Measurements from ENCODE around the gene EGFL6. TPM values are rescaled to one million over a fixed set of nuclear protein-coding genes. Genes with fewer than 3 reads are reported as not detected.

Gene EGFL6
- total and polyA plus RNA-seq, 2 of the 4 experiments (the other 2 are of a cell fraction): not detected

GRCh38 chrX:13652287-13652793, 82.9 kb downstream of the EGFL6 start:
- ChIA-PET CTCF (no interaction called here), POLR2A (ENCODE audit: unreplicated experiment) (no interaction called here)
- Histone ChIP-seq H3K14ac (replicated peaks; ENCODE audit: low read depth, low read length) (peak overlapping the region; percentile 98), H2AK9ac (replicated peaks; ENCODE audit: low read depth, low read length, poor library complexity) (peak overlapping the region; percentile 96), H2BK5ac (ENCODE audit: low read depth, low read length, poor library complexity, severe bottlenecking) (peak overlapping the region; percentile 99), H2BK20ac (ENCODE audit: low read depth, low read length) (peak overlapping the region; percentile 96), H3K9ac (ENCODE audit: low read depth, low read length) (peak overlapping the region; percentile 77), H4K20me1 (ENCODE audit: insufficient read depth, low read length) (peaks cover 4% of the 10 kb centered on the region; the same call in 1 of the 2 replicates), H3K9me3 (ENCODE audit: control insufficient read depth, insufficient read depth, low read length) (no peaks in the 10 kb centered on the region), H4K91ac (ENCODE audit: insufficient read depth, low read depth, low read length) (peak overlapping the region; percentile 95), H3K36me3 (ENCODE audit: control insufficient read depth, insufficient read depth, low read length) (no peaks in the 10 kb centered on the region), H2AK5ac (ENCODE audit: low read depth, low read length) (peak overlapping the region; percentile 92; the same call in 1 of the 2 replicates), H3K23ac (ENCODE audit: low read depth, low read length) (peak overlapping the region; percentile 100), H3K4me2 (ENCODE audit: low read depth, low read length) (peak overlapping the region; percentile 95), H3K9me1 (ENCODE audit: insufficient read depth, low read length) (peaks cover 4% of the 10 kb centered on the region; the same call in 1 of the 2 replicates), H3K4me3 (ENCODE audit: insufficient read depth, low read depth, low read length) (peak overlapping the region; percentile 58), H3K56ac (ENCODE audit: extremely low read depth, insufficient read depth, low read length) (peak overlapping the region; percentile 94), H3K4ac (ENCODE audit: low read depth, low read length) (peak overlapping the region; percentile 99), H3K18ac (ENCODE audit: low read depth, low read length) (peak overlapping the region; percentile 90), H4K5ac (ENCODE audit: low read depth, low read length) (peak overlapping the region; percentile 81), H2BK15ac (ENCODE audit: low read depth, low read length) (peak overlapping the region; percentile 81; the same call in 1 of the 3 replicates), H3K4me1 (ENCODE audit: control insufficient read depth, insufficient read depth, low read length) (peaks cover 2% of the 10 kb centered on the region), H3K27ac (ENCODE audit: insufficient read depth, low read length) (peak overlapping the region; percentile 92), H2AFZ (replicated peaks; ENCODE audit: low read length, poor library complexity) (peak overlapping the region; percentile 83), H3K79me1 (ENCODE audit: low read depth in 1 of 2, low read length in 2 of 2) (no peaks in the 10 kb centered on the region; a peak in 1 of 4 replicates), H4K8ac (ENCODE audit: low read depth in 2 of 2, low read length in 2 of 2) (peak overlapping the region; percentile 71 to 99; a peak in 3 of 4 replicates), H2BK120ac (ENCODE audit: low read depth, low read length) (peak overlapping the region; percentile 97), H3K27me3 (ENCODE audit: control insufficient read depth, insufficient read depth, low read length) (no peaks in the 10 kb centered on the region; the same call in 1 of the 2 replicates)
- in situ Hi-C loops (cut with MboI; ENCODE audit: low sequenced_read_pairs) (loop anchor here (5.0 to 10.0 kb wide), 2 partner anchors 375 to 698 kb away; partner anchors contain the start of gene GEMIN8), dilution Hi-C loops (cut with HindIII; ENCODE audit: low sequenced_read_pairs, unreplicated experiment) (no loop called here), intact Hi-C loops (cut with micrococcal nuclease) (loop anchor here (5.0 kb wide), 1 partner anchor 680 kb away; no protein-coding TSS in a partner anchor)
- 0% methylated on average over 3 of the region's 7 CpGs; no CpG with 5 or more reads in 1 of the 2 experiments for WGBS, 2 experiments (ENCODE audit: extremely low coverage in 2 of 2, insufficient read length in 1 of 2)
- BruUV-seq (replicated peaks): no TSS peak
- DNase-seq (peak; percentile 98), ATAC-seq (ENCODE audit: low read depth) (peak; percentile 28)
- peak; percentile 92 for TF ChIP-seq BHLHE40 (IDR thresholded peaks at IDR 0.05; ENCODE audit: low read depth, low read length)
- no peak for TF ChIP-seq NFE2L2 (IDR thresholded peaks at IDR 0.05; ENCODE audit: low read depth, low read length)
- no peak for TF ChIP-seq SMC3 (IDR thresholded peaks at IDR 0.05; ENCODE audit: low read depth, low read length)
- TF ChIP-seq, protein P1, sequence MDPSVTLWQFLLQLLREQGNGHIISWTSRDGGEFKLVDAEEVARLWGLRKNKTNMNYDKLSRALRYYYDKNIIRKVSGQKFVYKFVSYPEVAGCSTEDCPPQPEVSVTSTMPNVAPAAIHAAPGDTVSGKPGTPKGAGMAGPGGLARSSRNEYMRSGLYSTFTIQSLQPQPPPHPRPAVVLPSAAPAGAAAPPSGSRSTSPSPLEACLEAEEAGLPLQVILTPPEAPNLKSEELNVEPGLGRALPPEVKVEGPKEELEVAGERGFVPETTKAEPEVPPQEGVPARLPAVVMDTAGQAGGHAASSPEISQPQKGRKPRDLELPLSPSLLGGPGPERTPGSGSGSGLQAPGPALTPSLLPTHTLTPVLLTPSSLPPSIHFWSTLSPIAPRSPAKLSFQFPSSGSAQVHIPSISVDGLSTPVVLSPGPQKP (IDR thresholded peaks at IDR 0.05; ENCODE audit: borderline replicate concordance, low read depth, low read length): no peak
- no peak for TF ChIP-seq RAD21 (IDR thresholded peaks at IDR 0.05; ENCODE audit: low read length)
- peak; percentile 47 for TF ChIP-seq RCOR1 (IDR thresholded peaks at IDR 0.05; ENCODE audit: insufficient replicate concordance, low read length)
- 0 out of 2 replicates have a peak, but pooled peaks have one; percentile 18 for TF ChIP-seq CEBPB (IDR thresholded peaks at IDR 0.05; ENCODE audit: low read depth, low read length)
- TF ChIP-seq FOS (IDR thresholded peaks at IDR 0.05; ENCODE audit: low read depth, low read length): peak; percentile 82
- TF ChIP-seq, protein P2, sequence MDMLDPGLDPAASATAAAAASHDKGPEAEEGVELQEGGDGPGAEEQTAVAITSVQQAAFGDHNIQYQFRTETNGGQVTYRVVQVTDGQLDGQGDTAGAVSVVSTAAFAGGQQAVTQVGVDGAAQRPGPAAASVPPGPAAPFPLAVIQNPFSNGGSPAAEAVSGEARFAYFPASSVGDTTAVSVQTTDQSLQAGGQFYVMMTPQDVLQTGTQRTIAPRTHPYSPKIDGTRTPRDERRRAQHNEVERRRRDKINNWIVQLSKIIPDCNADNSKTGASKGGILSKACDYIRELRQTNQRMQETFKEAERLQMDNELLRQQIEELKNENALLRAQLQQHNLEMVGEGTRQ (IDR thresholded peaks at IDR 0.05; ENCODE audit: low read depth, low read length): peak; percentile 77

Data from IMR-90 (cell line).